ENCODE results near the gene FLACC1. TPM values are rescaled to one million over a fixed set of nuclear protein-coding genes. Genes with fewer than 3 reads are reported as not detected.

The FLACC1 gene
- total and polyA plus RNA-seq, 9 of the 15 experiments (the other 6 are each of a cell fraction or from before 2014, with no cell fraction given) = 0.07 to 0.68 (median 0.22) TPM; not detected in 2

GRCh38 chr2:201257956-201258665, 99.0 kb downstream of the FLACC1 start (continued):
- TF ChIP-seq NR2C1 (IDR thresholded peaks at IDR 0.05) (no peak), NR2C1 (tag; IDR thresholded peaks at IDR 0.05) (no peak), BRCA1 (IDR thresholded peaks at IDR 0.05) (no peak), BRCA1 (CRISPR knock-in tag; IDR thresholded peaks at IDR 0.05) (no peak), ZNF41 (CRISPR knock-in tag; conservative IDR thresholded peaks at IDR 0.05) (no peak), SAFB2 (IDR thresholded peaks at IDR 0.05; ENCODE audit: borderline replicate concordance, low read depth, low read length, severe bottlenecking) (no peak), MYC (IDR thresholded peaks at IDR 0.05; ENCODE audit: low read depth, low read length) (peak; percentile 76; the same call in 1 of the 2 replicates), MYC (CRISPR knock-in tag; IDR thresholded peaks at IDR 0.05; ENCODE audit: borderline replicate concordance, low read depth) (no peak), ZNF436 (CRISPR knock-in tag; IDR thresholded peaks at IDR 0.05) (no peak), CBX2 (IDR thresholded peaks at IDR 0.05; ENCODE audit: insufficient read depth, low read length, poor library complexity, severe bottlenecking) (no peak), VEZF1 (CRISPR knock-in tag; IDR thresholded peaks at IDR 0.05) (0 out of 2 replicates have a peak, but pooled peaks have one; percentile 13), ZFP91 (CRISPR knock-in tag; IDR thresholded peaks at IDR 0.05) (peak; percentile 92), ZNF668 (CRISPR knock-in tag; IDR thresholded peaks at IDR 0.05) (0 out of 2 replicates have a peak, but pooled peaks have one; percentile 5), PHB (CRISPR knock-in tag; IDR thresholded peaks at IDR 0.05) (no peak), ZC3H8 (IDR thresholded peaks at IDR 0.05) (no peak), NCOA4 (IDR thresholded peaks at IDR 0.05; ENCODE audit: partially characterized antibody) (no peak), POLR2G (IDR thresholded peaks at IDR 0.05; ENCODE audit: low read depth, low read length) (peak; percentile 46; the same call in 1 of the 2 replicates), ZNF561 (CRISPR knock-in tag; conservative IDR thresholded peaks at IDR 0.05) (no peak), PHF8 (IDR thresholded peaks at IDR 0.05; ENCODE audit: borderline replicate concordance, low read length) (peak; percentile 39; the same call in 1 of the 2 replicates), PCBP1 (IDR thresholded peaks at IDR 0.05; ENCODE audit: low read depth, low read length, poor library complexity, severe bottlenecking) (no peak), TRIM25 (IDR thresholded peaks at IDR 0.05; ENCODE audit: borderline replicate concordance) (no peak), IFI16 (CRISPR knock-in tag; IDR thresholded peaks at IDR 0.05) (no peak), RNF2 (IDR thresholded peaks at IDR 0.05) (peak; percentile 28; the same call in 1 of the 2 replicates), NCOR1 (IDR thresholded peaks at IDR 0.05) (no peak), ZBTB17 (CRISPR knock-in tag; IDR thresholded peaks at IDR 0.05) (0 out of 2 replicates have a peak, but pooled peaks have one; percentile 44), NCOA1 (IDR thresholded peaks at IDR 0.05; ENCODE audit: low read depth) (no peak), PTTG1 (tag; IDR thresholded peaks at IDR 0.05; ENCODE audit: low read depth) (no peak)
